Activated naive CD4-positive, alpha-beta T cell treated with Interleukin-2 at 50 U/mL for 16 hours (primary cell): Measurements from ENCODE around the gene BEND7.

ENCODE experiments used
- DNase-seq: peaks from one replicate; pipeline ENCODE4 v3.0.0-alpha.2; 2020

BEND7 gene

DNA sequence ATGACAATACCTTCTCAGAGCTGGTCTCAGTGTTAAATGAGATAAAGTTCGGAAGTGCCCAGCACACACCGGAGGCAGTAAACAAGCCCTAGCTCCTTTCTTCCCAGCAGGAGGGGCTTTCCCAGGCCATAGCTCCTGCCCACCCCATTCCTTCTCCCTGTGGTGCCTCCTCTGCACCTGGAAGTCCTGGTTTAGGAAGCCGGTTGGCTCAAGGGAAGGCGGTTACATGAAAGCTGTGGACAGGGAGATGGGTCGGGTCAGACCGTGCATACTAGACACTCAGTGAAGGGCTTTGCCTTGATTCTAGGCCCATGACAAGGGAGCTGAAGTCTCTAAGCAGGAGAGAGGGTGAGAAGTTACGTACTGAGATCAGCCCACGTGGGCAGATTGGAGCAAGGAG lies 8.6 kb downstream of the BEND7 start:
- no peak for DNase-seq

DNA sequence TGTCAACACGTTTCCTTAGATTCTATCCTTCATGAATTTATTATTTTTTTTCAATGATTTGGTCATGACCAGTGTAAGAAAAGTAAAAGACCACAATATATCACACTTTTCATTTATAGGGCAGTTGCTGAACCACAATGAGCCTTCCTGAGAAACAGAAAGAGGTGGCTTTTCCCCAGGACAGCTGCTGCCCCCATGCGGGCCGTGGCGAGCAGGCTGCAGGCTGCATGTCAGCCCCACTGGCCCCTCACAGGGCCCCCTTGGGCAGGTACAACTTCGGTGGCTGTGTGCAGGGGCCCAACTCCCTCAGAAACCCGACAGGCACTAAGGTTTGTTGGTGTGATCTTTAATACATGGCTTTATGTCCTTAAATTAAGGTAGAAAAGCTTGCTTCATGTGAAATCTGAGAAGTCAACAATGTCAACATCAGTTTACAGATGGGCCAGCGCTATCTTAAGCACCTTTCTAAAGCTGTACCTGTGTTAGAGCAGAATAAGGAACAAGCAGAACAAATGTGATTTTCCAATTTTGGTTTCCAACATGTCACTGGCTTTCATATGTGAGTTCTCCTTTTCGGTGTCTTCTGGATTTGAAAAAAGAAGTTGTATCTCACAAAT lies 10.6 kb downstream of the BEND7 start:
- no peak for DNase-seq

DNA sequence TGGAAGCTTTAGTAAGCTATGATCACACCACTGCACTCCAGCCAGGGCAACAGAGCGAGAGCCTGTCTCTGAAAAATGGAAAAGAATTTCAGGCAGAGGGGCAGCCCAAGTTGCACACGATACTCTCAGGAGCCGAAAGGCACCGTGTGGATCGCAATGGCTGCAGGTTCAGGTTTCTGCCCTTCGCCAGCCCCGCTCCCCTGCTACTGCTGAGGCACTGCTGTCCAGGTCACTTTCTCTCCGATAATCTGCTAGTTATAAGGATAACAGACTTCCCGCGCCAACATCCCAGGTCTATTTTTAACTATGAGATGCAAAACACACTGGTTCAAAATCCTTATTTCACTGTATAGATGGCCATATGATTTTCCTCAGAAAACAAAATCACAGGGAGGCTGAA lies 11.1 kb downstream of the BEND7 start:
- DNase-seq: no peak

DNA sequence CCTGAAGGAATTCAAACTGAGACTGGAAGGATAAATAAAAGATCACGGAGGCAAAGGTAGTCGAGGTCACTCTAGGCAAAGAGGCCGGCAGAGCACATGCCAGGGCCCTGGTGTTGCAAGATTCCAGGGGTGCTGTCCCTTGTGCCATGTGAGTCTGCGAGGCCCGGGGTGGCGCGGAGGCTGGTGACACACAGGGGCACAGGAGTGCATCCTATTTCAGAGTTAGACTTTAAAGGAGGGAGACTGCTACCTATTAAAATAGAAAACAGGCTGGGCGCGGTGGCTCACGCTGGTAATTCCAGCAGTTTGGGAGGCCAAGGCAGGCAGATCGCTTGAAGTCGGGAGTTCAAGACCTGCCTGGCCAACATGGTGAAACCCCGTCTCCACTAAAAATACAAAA lies 12.6 kb downstream of the BEND7 start:
- DNase-seq: no peak

DNA sequence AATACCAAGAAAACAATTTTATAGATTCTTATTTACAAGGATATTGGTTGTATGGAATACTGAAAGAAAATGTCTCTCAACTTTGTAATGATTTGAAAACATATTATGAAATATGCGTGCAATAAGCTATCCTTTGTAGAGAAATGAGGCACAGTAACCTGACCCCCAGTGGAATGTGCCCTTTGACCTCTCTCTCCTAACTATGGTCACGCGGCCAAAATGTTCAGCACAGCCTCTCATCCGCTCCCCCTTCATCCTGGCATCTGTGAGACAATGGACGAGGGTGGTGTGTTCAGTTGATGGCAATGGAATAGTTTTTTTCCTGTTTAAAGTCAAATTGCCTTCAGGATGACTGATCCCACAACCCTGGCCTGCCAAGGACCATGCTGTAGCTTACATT lies 13.3 kb downstream of the BEND7 start:
- DNase-seq: no peak

DNA sequence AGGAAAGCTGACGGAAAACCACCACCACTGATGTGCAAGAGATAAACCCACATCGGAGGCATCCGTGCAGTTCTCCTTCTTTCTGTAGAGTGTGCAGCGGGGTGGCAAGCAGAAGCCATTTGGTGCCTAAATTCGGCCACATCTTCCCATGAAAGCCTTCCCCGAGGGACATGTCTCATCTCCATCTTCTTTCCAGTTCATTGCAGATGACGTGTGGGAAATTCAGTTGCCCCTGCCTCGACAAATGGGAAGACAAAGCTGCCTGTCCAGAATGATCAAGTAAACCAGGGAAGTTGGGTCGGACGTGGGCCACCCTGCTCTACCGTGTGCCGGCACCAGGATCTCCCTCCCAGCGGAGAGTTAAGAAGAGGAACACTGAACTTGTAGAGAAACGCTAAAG lies 14.5 kb downstream of the BEND7 start:
- DNase-seq: no peak

DNA sequence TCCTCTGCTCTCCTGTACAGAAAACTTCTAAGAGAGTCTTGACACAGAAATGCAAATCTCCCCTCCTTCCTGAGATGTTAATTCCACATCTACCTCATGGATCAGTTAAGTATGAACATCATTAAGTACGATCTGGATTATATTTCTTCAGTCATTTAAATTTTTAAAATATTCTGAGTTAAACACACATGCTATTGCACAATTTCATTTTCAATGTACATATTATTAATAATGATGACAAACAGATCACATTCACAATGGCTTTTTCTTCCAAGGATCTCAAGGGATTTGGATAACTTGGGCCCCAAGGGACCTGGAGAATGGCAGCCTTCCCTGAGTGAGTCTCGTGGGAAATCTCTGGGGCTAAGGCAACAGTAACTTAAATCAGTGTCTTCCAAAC lies 16.2 kb downstream of the BEND7 start:
- no peak for DNase-seq

DNA sequence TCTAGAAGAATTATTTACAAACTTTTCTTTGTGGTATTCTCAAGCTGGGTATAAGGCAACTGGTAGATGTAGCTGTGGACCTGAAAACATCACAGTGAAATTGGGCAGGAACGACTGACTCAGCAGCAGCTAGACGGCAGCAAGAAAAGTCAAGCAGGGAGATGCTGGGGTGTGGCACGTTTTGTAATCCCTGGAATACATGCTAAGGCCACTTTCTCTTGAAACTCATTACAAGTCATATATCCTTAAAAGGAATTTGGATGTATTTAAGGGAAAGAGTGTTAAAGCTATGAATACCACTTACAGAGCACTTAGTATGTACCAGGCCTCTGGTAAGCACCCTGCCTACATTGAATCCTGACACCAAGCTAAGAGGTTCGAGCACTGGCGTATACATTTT lies 17.4 kb downstream of the BEND7 start:
- DNase-seq: no peak

DNA sequence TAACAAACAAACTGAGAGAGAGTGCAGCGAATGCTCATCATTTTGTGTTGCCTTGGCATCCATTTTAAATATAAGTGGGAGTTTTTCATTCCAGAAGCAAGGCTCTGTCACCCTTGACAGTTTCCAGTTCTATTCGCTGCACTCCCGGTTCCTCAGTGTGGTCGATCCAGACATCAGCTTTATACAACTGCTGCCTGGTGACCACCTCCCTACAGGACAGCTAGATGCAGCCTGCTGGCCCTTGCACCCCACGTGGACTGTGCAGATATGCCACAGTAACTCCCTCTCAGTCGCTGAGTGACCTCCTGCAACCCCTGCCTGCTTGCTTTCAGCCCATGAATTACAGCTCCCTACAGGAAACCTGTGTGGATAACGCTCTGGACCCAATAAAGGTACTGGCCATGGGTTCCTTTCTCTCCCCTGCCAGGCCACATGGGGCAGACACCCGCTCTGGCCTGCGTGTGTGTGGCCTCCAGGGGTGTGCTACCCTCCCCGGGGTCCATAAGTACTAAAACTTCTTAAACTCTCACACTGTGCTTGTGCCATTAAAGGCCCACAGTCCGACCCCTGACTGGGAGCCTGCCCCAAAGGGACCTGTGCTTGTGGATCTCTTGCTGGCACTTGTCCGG lies 23.6 kb downstream of the BEND7 start:
- no peak for DNase-seq

DNA sequence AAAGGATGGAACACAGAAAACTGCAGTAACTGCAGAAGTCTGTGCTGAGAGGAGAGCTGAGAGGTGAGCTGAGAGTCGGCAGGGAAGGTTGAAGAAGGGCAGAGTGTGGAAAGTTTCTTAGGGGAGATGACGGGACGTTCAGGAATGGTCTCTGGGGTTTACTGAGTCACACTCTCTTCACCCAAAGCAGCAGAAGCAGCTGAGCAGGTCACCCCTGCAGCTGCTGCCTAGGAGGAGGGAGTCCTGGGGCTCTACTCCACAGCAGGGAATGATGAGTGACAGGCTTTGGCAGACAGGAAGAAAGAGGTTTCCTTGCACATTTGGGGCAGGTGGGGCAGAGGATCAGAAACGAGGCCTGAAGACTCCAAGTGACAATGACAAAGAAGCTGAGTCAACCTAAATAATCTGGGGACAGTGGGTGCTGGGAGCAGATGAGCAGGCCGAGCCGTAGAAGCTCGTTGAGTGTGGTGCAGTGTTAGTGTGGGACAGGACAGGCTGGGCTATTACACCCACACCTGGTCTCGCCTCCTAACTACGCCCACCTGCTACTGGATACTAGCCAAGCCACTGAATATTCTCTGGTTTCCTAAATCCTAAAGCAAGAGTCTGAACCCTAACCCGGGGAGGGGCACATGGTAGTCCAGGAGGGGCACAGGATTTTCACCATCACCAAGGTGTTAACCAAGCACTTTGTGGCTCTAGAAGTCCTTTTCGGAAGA lies 24.9 kb downstream of the BEND7 start:
- DNase-seq: no peak

DNA sequence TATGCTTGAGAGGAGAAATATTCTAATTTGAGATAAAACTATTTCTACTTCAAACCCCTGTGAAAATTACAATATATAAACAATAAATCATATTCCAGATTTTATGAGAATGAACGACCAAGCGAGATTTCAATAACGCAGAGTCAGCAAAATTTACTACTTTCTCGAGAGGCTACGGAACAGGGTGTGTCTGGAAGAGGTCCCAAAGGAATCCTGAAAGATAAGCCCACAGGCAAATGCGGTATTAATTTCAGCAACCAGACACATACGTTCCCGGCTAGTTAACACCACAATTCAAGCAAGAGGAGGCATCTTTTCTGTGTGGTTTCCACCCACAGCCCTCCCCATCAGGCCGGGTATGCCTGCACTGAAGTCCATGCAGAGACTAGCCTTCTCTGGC lies 26.4 kb downstream of the BEND7 start:
- DNase-seq: no peak

DNA sequence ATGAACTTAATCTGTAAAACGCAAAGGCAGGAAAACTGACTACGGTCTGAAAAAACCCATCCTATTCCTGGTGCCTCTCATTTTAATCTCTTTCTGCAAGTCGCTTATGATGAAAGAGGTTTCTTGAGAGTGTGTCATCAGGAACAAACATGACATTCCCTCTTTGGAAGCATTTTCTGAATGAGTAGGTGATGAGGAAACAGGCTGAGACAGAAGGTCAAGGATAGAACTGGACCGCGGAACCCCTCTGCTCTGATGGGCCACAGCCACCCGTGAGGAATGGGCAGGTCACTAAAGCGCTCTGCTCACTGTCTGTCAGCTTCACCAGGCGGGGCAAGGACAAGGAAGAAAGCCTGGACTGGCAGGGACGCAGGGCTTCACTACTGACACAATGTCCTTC lies 28.6 kb downstream of the BEND7 start:
- DNase-seq: no peak

DNA sequence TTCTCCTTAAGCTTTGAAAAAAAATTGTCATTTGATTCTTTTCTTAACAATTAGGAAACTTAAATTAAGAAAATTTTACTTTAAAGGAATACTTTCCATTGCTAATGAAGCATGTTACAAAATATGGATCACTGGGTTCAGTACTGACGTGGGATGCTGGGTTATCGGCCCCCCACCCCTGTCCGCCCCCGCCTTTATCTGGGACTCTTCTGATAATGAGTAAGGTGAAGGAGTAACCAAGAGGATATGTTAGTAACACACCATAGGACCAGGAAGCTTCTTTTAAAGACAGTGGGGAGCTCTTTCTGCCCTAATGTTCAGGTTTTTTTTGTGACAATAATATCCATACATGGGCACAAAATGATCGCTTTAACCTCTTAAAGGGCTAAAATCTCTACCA lies 29.7 kb downstream of the BEND7 start:
- DNase-seq: no peak

DNA sequence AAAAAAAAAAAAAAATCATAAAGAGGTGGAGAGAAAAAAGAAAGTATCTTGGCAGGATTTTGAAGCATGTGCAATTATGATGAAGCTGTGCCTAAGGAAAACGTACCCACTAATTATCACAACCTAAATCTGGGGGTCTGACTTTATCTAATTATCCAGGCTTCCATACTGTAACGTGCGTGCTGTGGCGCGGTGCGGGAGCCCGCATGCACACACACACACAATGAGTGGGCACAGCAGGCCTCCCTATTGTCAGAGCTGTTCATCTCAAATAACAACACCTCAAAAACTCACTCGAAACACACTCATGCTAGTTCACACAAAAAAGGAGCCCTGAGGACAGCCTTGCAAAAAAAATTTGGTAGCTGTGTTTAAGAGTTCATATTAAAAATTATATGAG lies 31.9 kb downstream of the BEND7 start:
- DNase-seq: no peak

DNA sequence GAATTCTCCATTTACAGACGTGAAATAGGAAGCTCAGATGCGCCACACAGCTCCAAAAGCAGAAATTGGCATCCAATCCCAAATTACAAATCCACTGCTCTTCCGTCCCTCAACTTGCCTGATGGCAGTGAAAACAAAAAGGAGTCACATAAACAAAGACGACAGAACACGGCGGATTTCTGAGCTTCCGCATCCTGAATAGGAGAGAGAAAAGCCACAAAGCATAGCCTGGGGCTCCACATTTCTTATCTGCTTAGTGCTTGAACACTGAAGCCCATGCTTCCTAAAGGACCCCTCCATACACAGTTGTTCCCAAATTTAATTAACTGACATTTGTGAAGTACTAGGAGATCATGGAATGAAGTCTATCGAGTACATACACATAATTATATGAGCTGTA lies 32.6 kb downstream of the BEND7 start:
- DNase-seq: no peak

DNA sequence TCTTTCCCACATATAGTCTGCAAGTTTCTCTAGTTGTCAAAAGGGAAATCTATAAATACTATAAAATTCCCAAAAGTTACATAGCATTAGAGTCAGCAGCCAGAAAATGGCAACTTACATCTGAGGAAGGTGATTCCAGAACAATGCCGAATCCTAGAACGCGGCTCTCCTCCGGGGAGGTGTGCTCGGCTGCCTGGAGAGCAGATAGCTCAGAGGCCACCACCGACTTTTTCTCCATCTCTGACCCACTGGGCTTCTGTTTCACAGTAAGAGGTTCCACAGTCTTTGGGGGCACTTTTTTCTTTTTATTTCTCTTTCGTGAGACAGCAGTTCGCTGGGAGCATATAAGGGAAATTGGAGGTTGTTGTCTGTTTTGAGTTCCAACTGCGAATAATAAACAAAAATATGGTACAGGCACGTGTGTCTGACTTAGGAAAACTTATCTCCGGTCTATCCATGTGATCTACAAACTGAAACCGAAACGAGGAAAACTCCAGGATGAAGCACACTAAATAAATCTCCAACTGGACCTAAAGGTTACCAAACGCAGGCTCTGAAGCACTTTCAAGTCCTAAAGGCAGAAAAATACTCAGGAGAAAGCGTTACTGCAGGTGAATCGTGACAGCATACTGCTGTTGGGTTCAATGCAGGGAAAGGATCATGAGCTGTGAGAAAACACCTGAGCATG lies 36.2 kb downstream of the BEND7 start:
- DNase-seq: no peak

DNA sequence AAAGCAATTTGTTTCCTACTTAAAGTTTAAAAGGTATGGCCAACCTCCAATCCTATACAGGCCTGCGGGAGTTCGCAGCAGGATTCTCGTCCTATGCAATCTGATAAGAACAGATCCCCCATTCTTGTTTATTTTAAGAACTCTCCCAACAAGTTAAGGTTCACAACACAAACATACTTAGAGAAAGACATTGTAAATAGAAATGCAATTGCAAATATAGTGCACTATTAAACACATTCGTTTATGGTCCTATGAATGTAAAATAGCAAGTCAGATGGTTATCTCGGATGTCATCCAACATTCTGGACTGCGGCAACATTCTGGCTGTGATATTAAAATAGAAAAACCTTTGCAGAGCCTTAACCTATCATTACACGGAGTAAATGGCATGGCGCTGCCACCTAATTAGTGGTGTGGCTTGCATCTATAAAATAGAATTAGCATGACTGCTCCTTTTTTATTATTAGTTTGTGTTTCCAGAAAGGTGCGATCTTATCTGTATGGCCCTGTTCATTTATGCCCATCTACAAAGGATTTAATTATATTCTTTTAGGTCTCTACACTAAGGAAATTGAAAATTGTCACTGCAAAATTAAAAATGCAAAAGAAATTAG lies 37.0 kb downstream of the BEND7 start:
- DNase-seq: no peak

DNA sequence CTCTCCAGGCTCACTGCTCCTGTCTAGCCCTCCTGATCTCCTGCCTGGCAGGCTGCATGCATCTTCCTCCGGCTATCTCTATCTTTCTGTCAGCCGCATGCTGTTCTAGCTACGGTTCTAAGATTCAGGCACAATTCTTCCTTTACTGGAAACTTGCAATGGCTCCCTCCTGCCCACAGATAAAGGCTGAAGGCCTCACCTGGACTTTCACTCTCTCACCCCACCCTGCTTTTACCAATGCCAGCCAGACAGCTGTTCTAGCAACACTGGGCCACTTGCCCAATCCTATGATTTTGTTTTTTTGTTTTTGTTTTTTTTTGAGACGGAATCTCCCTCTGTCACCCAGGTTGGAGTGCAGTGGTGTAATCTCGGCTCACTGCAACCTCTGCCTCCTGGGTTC lies 38.3 kb downstream of the BEND7 start:
- DNase-seq: no peak

DNA sequence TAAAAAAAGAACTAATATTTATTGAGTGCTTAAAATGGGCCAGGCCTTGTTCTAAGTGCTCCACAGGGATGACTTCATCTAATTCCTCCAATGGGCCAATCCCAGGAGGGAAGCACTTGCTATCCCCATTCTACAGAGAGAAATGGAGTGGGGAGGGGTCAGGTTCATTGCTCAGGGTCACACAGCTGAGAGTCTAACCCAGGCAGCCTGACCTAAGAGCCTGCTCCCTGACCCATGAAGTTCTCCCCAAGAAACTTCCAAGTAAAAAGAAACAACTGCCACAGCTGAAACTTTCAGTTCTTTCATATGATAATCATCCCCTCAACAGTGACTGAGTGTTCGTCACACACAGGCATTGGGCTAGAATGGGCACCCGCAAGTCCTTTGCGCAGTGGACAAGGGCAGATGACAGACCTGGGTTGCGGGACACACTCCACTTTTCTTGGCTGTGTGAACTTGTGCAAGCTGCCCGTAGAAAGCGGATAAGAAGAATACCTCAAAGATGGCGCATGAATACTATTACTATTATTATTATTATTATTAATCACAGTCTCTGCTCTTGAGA lies 39.7 kb downstream of the BEND7 start:
- no peak for DNase-seq

DNA sequence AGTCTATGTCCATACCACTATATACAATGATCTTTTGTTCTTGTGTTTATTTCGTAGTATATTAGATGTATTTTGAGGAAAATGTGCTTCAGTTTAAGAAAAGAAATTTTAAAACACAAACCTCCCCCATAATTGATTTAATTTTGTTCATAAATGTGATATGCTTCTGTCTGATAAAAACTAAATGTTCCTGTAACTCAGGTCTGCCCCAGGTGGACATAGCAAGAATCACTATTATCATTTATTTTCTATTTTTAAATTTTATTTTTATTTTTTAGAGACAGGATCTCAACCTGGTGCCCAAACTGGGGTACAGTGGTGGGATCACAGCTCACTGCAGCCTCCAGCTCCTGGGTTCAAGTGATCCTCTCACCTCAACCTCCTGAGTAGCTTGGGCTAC lies 43.2 kb downstream of the BEND7 start:
- no peak for DNase-seq

DNA sequence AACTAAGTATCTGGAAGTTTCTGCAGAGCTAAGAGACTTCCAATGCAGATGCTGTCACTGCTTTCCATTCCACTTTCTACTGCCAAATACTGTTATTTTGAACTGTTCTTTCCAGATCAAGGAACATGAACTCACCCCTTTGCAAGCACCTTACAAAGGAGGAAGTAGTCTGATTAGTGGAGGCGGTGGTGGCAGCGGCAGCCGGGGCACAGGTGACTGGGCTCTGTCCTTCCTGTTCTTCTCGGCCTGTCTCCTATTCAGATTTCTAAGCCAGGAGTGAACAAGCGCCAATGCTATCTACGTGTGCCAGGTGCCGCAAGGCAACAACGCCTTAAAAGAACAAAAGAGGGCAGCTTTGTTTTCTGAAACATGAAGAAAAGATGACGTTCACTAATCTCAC lies 44.9 kb downstream of the BEND7 start:
- DNase-seq: no peak

DNA sequence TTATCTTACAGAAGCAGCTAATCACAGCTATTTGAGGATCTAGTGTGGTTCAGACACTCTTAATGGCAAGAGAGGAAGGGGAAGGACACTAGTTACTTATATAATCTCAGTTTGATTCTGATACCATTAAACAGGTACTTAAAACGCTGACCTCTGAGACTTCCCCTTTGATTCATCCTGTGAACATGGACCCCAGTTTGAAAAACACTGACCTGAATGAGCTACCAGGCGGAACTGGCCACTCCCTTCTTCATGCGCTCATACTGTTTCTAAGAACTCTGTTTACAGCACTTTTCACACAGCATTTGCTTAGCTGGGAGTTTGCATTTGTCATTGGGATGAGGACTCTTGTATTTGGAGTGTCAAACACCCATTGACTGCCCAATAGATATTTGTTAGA lies 45.7 kb downstream of the BEND7 start:
- DNase-seq: no peak

DNA sequence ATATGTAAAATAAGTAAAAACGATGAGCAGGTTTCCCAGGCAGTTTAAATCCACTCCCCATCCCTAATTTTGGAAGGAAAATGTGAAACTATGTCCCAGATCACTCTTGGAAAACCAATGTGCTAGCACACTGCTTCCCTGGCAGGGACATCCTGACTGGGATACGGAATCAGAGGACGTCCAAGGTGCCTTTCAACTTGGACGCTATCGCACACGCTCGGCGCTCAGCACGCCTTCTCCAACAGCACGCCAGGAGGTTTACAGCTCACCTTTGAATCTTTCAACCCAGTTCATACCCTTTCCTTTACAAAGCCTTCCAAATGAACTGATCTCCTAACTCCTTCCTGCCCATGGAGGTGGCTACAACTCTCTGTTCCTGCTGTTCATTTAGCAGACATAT lies 47.1 kb downstream of the BEND7 start:
- DNase-seq: no peak
